Neutrophil (primary cell): ENCODE results near the gene LCP1.

Experiments
- H3K27ac ChIP-seq: fragments of 200-600 bp; sonication (generic); 2 replicates; pipeline ENCODE4 v1.5.1; 2016; ENCODE audit warnings: mild to moderate bottlenecking, moderate library complexity
- H3K27me3 ChIP-seq: fragments of 200-600 bp; sonication (generic); 2 replicates; pipeline ENCODE4 v1.6.0; 2016; ENCODE audit warnings: mild to moderate bottlenecking
- H3K36me3 ChIP-seq: fragments of 200-600 bp; sonication (generic); 2 replicates; pipeline ENCODE4 v1.5.1; 2017
- H3K4me1 ChIP-seq, 2 experiments: fragments of 200-600 bp in 1 of 2; sonication (generic) in 1 of 2; 1 replicate in 1 of 2; 2 replicates in 1 of 2; pipeline versions ENCODE4 v1.5.1 to v1.6.1; 2013 to 2016; ENCODE audit warnings: low read depth in 1 of 2, low read length in 1 of 2, mild to moderate bottlenecking in 1 of 2, moderate library complexity in 1 of 2; ENCODE audit not compliant: control insufficient read depth in 1 of 2, insufficient read depth in 1 of 2
- H3K4me3 ChIP-seq, 2 experiments: fragments of 200-600 bp in 1 of 2; sonication (generic) in 1 of 2; 1 replicate in 1 of 2; 2 replicates in 1 of 2; pipeline ENCODE4 v1.5.1; 2013 to 2016; ENCODE audit warnings: low read depth in 1 of 2, low read length in 1 of 2, mild to moderate bottlenecking in 1 of 2, moderate library complexity in 1 of 2
- H3K9me3 ChIP-seq: fragments of 200-600 bp; sonication (generic); 2 replicates; pipeline ENCODE4 v1.5.1; 2016
- TF ChIP-seq, protein P1 (sequence below): fragments of 200-600 bp; sonication (generic); IDR thresholded peaks from 2 replicates; pipeline ENCODE4 v1.5.1; 2016; ENCODE audit warnings: antibody characterized with exemption

LCP1 gene

DNA sequence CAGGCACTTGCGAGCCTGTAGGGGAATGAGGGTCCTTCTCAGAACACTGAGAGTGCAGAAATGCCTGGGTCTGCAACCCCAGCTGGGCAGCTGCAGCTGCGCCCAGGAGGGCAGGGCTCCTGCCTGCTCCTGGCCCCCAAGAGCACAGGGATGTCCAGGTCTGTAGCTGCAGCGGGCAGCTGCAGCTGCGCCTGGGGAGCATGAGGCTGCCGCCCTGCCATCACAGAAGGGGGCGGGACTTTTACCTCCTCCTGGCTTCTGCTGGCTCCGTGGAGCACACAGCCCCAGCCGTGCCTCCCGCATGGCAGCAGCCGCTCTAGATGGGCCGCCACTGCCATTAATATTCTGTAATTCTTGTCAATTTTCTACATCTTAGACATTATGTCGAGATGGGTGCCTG lies 95.0 kb downstream of the LCP1 start:
- no peak overlapping the region for H3K27ac ChIP-seq
- H3K27me3 ChIP-seq, result no peaks in the 10 kb centered on the region
- no peak overlapping the region for H3K4me3 ChIP-seq
- H3K4me1 ChIP-seq, result no peaks in the 10 kb centered on the region
- H3K9me3 ChIP-seq, result no peaks in the 10 kb centered on the region
- TF ChIP-seq, protein P1, sequence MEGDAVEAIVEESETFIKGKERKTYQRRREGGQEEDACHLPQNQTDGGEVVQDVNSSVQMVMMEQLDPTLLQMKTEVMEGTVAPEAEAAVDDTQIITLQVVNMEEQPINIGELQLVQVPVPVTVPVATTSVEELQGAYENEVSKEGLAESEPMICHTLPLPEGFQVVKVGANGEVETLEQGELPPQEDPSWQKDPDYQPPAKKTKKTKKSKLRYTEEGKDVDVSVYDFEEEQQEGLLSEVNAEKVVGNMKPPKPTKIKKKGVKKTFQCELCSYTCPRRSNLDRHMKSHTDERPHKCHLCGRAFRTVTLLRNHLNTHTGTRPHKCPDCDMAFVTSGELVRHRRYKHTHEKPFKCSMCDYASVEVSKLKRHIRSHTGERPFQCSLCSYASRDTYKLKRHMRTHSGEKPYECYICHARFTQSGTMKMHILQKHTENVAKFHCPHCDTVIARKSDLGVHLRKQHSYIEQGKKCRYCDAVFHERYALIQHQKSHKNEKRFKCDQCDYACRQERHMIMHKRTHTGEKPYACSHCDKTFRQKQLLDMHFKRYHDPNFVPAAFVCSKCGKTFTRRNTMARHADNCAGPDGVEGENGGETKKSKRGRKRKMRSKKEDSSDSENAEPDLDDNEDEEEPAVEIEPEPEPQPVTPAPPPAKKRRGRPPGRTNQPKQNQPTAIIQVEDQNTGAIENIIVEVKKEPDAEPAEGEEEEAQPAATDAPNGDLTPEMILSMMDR, result no peak
- no peaks in the 10 kb centered on the region for H3K36me3 ChIP-seq

- H3K36me3 ChIP-seq, result no peaks in the 10 kb centered on the region
- no peaks in the 10 kb centered on the region for H3K27me3 ChIP-seq
- TF ChIP-seq, protein P1, result no peak
- H3K4me1 ChIP-seq, result no peaks in the 10 kb centered on the region
- H3K9me3 ChIP-seq, result no peaks in the 10 kb centered on the region
- H3K27ac ChIP-seq, result no peak overlapping the region
- H3K4me3 ChIP-seq, result no peak overlapping the region
Observed at GRCh38 chr13:46086421-46086922, 95.5 kb downstream of the LCP1 start.

DNA sequence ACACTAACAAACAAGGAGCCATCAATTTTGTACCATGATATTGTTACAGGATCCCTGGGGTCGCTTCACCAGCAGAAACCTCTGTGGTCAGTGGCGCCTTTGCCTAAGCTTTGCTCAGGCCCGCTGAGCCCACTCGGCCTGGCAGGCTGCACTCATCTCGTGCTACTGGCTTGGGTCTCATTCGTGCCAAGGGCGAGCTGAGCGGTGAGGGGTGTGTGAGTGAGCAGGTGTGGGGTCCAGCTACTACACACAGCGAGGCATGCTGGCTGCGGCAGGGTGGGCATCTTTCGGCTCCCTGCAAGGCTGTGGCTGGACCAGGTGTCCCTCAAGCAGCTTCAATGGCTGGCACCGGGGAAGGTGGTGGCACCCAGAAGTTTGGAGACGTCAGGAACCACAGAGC lies 96.2 kb downstream of the LCP1 start:
- H3K27me3 ChIP-seq, result no peaks in the 10 kb centered on the region
- TF ChIP-seq, protein P1, result no peak
- H3K36me3 ChIP-seq, result no peaks in the 10 kb centered on the region
- no peak overlapping the region for H3K27ac ChIP-seq
- no peaks in the 10 kb centered on the region for H3K4me1 ChIP-seq
- no peak overlapping the region for H3K4me3 ChIP-seq
- no peaks in the 10 kb centered on the region for H3K9me3 ChIP-seq

DNA sequence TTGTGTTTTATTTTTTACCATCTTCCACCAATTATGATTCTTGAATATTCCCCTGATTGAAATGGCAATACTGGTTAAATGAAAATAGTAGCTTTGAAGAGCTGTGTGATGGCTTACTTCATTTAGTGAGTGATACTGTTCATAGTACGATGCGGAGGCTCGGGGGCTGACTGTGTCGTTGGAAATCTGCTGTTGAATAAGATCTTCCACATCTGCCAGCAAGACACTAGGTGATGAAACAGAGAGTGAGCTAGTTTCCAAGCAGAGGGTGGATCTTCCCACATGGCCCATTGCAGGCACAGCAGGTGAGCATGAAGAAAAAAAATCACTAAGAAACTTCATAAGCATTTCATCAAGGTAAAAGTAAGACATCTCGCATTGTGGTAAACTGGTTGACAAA lies 99.7 kb downstream of the LCP1 start:
- no peaks in the 10 kb centered on the region for H3K4me1 ChIP-seq
- TF ChIP-seq, protein P1, result no peak
- no peaks in the 10 kb centered on the region for H3K36me3 ChIP-seq
- no peaks in the 10 kb centered on the region for H3K27me3 ChIP-seq
- H3K9me3 ChIP-seq, result no peaks in the 10 kb centered on the region
- H3K4me3 ChIP-seq, result no peak overlapping the region
- H3K27ac ChIP-seq, result no peak overlapping the region

DNA sequence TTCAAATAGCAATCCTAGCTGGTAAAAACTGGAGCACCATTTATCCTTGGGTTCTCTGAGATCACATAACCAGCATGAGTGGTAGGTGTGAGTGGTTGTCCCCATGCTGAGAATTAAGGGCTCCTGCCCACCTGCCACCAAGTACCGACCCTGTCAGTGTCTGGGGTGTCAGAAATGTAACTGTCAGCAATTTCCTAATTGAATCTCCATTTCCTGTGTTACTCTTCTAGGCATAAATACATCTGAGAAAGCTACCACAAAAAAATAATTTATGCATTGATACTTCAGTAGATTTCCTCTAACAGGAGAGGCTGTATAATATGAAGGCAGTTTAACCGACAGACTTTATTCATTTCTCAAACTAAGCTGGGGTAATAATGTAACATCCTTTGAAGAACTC lies 102.2 kb downstream of the LCP1 start:
- TF ChIP-seq, protein P1, result no peak
- Histone ChIP-seq H3K9me3 (no peaks in the 10 kb centered on the region), H3K4me1 (no peaks in the 10 kb centered on the region), H3K4me3 (no peak overlapping the region), H3K36me3 (no peaks in the 10 kb centered on the region), H3K27ac (no peak overlapping the region), H3K27me3 (no peaks in the 10 kb centered on the region)

DNA sequence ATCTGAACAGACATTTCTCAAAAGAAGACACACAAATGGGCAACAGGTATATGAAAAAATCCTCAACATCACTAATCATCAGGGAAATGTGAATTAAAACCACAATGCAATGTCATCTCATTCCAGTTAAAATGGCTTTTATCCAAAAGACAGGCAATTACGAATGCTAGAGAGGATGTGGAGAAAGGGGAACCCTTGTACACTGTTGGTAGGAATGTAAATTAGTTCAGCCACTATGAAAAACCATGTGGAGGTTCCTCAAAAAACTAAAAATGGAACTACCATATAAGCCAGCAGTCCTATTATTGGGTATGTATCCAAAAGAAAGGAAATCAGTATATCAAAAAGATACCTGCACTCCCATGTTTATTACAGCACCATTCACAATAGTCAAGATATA lies 104.7 kb downstream of the LCP1 start:
- Histone ChIP-seq H3K27ac (no peak overlapping the region), H3K36me3 (no peaks in the 10 kb centered on the region), H3K4me3 (no peak overlapping the region), H3K27me3 (no peaks in the 10 kb centered on the region), H3K4me1 (no peaks in the 10 kb centered on the region), H3K9me3 (no peaks in the 10 kb centered on the region)
- TF ChIP-seq, protein P1, result no peak
